Measurements from ENCODE around the gene MLLT11.
"Not testable (repeated sequence)": the region's sequence is repeated elsewhere in the genome, so short reads cannot be mapped to it uniquely, and the experiment has no call there.

Gene MLLT11

DNA sequence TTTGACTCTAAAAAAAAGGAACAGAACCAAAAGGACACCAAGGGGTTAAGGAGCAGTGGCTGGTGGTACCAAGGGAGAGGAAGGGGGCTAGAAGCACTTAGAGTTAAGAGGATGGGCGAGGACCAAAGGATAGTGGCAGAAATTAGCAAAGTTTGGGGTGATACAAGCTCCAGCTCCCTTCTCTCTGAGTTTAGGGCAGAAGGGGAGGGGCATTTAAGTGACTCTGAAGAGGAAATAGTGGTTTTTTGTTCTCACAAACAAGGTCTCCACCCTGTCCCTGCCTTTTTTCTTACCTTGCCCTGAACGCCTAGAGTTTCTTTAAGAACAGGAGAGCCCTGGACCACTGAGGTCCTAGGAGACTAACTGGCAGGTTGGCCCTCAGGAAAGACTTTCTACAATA is 4.0 kb upstream of the MLLT11 start:
- no peak for DNase-seq (ENCODE audit: low spot score)

DNA sequence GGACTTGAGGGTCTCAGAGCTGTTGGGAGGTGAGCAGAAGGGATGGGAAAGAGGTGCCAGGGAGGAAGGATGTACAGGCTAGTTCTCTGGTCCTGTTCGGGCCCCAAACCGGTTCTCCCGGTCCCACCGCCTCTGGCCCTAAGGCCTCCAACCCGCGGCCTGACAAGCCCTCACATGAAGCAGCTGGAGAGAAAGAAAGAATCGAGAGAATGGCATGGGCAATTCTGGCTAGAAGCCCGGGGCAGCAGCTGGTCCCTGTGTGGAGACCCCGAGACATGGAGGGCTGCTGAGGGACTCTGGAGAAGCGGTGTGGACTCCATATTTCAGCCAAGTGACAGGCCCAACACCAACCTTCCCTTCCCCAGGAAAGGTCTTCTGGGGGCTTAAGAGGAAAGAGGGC is 1.5 kb upstream of the MLLT11 start:
- no peak for DNase-seq (ENCODE audit: low spot score)

DNA sequence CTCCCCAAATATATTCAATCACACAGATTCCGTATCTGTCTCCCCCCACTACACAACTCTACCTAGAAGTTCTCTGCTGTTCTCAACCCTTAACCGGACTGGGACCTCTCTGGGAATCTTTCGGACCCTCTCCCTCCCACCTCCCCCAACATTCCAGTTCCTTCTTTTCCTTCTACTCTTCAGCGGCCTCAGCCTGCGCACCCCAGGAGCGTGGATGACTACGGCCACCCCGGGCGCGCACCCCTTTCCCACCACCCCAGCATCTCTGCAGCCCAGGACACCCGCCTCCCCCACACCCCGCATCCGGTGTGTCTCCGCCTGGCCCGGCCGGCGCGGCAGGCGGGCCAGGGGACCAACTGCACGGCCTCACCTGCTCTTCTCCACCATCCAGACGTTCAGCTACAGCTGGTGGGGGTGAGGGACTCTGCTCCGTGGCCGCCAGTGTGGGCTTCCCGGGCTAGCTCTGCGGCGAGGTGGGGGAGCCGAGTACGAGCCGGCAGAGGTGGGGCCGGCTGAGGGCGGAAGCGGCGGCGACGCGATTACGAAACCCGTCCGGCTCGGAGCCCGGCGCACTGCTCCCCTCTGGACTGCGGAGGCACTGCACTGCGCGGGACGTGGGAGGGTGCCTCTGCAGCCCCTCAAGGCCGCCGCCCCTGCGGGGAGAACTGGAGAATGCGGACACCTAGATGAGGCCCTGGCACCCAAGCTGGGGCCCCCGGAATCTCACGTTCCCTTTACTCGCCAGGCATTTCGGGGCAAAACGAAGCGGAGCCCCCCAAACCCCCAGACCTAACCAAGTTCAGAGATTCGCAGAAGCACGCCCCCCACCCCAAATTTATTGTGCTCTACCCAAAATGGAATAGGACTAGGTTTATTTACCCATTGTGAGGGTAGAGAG is 839 bp upstream of the MLLT11 start, which contains the start of gene CDC42SE1:
CDC42SE1 (minus strand) TSS at position 514 of the 898 bp plus-strand sequence. CDS start 3,892 bp downstream, outside the sequence.
- peak; percentile 70 for DNase-seq (ENCODE audit: low spot score)

DNA sequence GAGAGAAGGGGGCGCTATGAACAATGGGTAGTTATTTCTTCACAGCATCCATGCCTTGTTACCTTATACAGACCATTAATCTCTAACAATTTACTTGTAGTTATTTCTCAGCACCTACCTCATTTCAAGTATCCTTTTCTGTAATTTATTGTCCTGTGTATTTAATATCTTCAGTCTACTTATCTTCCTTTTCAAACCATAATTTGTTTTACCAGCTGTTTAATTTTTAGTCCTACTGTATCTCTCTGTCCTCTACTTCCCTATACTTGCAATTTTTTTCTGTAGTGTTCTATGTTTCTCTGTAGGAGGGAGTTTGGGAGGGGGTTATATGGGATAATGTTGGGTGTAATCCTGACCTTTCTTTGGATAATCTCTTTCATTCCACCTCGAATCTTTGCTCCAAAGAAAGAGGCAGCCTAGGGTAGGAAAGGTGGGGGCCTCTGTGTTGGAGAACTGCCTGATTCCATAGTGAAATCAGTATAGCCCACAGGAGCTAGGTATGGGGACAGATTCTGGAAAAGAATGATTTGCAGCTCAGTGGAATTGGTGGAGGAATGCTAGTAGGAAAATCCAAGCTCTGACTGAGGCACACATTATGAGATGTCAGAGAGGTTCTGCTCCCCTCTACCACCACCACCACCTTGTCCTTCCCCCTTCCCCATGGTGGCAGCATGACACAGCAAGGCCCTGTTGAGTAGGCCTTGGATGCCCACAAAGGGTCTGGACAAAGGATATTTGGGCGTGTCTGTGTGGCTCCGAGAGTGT is 642 bp downstream of the MLLT11 start:
- DNase-seq (ENCODE audit: low spot score): no peak

DNA sequence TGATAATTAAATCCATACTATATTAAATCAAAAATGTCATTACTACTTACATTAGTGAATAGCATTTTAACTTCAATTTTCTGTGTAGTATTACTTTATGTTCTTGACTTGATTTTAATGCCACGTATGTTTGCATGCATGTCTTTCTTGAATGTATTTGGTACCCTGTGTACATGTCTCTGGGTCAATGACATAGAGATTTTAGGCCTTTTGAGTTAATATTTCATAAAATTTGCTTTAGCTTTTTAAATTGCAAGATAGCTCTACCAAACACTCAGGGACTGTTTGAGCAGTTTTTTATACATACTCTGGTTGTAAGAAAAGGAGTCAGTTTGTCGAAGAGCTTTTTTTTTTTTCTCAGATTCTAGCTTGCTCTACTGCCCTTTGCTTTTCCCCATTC is 1.5 kb downstream of the MLLT11 start:
- DNase-seq (ENCODE audit: low spot score): no peak

DNA sequence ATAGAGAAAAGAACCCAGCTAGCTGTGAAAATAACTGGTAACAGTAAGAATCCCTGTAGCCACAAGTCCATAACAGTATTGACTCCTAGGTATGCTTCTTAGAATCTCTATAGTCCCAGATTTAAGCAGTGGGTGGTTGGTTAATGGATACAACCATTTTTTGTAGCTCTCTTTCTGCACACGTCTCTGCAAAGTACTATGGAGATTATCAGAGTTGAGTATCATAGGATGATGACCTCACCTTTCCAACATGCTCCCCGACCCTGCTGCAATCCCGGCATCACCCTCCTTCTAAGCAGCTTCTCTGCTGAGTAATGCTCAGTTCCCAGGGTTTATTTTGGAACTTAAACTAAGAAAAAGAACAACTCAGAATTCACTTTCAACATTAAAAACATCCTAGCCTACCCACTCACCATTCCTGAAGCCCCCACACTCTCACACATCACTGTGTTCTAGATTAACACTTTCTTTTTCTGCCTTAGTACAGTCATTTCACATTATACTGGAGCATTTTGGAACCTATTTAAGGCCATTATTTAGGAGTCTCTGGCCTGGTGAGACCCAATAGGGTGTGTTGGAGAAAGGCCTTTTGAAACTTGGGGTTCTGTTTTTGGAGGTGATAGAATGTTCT is 2.7 kb downstream of the MLLT11 start:
- DNase-seq (ENCODE audit: low spot score): no peak

DNA sequence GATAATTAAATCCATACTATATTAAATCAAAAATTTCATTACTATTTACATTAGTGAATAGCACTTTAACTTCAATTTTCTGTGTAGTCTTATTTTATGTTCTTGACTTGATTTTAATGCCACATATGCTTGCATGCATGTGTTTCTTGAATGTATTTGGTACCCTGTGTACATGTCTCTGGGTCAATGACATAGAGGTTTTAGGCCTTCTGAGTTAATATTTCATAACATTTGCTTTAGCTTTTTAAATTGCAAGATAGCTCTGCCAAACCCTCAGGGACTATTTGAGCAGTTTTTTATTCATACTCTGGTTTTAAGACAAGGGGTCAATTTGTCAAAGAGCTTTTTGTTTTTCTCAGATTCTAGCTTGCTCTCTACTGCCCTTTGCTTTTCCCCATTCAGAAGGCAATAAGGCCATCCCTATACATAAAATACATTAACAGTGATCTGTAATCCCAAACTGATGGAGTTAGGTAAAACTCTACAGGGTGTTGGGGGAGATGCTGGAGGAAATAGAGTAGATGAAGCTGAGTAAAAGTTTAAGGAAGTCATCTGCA is 5.0 kb downstream of the MLLT11 start:
- no peak for DNase-seq (ENCODE audit: low spot score)

DNA sequence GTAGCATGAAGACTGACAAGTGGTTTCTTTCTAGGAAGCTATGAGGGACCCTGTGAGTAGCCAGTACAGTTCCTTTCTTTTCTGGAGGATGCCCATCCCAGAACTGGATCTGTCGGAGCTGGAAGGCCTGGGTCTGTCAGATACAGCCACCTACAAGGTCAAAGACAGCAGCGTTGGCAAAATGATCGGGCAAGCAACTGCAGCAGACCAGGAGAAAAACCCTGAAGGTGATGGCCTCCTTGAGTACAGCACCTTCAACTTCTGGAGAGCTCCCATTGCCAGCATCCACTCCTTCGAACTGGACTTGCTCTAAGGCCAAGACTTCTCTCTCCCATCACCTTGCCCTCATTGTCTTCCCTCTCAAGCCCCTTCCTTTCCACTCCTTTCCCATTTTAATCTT is 7.0 kb downstream of the MLLT11 start:
- DNase-seq (ENCODE audit: low spot score): no peak

DNA sequence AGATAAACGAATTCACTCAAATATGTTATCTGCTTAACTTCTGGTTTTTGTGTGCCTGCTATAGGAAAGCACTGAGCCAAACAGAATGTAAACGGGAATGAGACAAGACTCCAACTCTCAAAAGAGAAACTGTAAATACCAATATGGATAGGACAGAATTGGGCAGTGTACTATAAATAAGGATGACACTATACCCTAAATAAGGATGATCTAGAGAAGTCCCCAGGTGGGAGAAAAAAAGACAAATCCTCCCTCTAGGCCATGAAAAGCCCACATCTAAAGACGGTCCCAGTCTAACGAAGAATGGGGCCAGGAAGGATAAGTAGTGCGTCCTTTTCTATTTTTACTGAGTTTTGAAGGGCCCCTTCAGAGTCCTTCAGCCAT is 8.9 kb downstream of the MLLT11 start:
- DNase-seq (ENCODE audit: low spot score): no peak

DNA sequence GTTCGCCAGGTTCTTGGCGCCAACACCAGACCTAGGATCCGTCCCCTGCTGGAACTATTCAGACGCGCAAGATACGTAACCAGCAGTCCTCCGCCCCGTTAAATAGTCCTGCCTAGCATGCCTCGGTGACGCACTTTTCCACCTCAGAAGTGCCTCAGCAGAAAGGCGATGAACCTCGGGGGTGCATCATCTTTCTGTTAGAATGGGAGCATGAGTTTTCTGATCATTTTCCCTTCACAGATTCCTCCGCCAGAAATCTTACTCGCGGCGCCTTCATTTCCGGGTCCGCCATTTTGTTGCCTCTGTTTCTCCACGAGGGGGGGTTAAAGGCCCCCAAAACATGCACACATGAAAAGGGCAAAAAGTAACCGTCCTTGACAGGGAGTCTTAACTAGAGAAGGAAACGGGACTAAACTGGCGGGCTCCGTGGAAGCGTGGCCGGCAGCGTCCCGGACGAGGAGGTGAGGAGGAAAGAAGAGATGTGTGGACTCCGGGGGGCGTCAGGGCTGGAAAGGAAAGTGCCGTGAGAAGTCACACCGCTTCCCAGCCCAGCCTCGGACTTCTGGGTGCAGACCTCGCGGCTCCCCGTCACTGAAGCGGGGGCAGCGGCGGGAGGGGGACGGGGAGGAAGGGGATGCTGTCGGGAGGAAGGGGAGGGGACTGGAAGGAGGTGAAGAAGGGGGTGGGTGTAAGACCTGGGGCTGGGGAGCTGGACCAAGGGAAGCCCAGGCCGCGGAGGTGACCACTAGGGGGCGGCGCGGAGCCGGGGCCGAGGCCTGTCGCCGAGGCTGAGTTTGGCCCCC is 10.5 kb downstream of the MLLT11 start, which contains the start of gene GABPB2:
GABPB2 (plus strand) TSS at position 288 of the 803 bp plus-strand sequence. CDS start 17,429 bp downstream, outside the sequence.
- peak; percentile 92 for DNase-seq (ENCODE audit: low spot score)

DNA sequence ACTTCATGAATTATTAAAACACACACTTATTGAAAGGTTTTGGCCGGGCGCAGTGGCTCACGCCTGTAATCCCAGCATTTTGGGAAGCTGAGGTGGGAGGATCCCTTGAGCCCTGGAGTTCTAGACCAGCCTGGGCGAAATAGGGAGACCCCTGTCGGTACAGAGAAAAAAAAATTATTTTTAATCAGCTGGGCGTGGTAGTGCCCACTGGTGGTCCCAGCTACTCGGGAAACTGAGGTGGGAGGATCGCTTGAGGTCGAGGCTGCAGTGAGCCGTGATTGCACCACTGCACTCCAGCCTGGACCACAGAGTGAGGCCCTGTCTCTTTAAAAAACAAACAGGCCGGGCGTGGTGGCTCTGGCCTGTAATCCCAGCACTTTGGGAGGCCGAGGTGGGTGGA is 12.0 kb downstream of the MLLT11 start:
- no peak for DNase-seq (ENCODE audit: low spot score)

DNA sequence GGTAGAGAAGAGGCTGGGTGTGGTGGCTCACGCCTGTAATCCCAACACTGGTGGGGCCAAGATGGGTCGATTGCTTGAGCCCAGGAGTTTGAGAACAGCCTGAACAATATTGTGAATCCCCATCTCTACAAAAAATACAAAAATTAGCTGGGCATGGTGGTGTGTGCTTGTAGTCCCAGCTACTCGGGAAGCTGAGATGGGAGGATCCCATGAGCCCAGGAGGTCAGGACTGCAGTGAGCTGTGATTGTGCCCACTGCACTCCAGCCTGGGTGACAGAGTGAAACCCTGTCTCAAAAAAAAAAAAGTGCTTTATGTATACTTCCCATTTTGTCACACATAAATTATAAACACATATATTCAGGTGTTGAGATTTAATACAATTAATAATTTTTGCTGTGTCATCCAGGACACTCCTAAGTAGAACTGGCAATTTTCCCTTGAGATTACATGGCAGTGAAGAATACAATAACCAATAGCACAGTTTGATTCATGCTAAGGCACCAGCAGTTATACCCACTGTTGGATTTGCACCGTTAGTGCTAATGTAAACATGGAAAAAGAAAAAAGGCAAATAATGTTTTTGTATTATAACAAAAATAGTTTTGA is 25.9 kb downstream of the MLLT11 start:
- DNase-seq (ENCODE audit: low spot score): no peak

DNA sequence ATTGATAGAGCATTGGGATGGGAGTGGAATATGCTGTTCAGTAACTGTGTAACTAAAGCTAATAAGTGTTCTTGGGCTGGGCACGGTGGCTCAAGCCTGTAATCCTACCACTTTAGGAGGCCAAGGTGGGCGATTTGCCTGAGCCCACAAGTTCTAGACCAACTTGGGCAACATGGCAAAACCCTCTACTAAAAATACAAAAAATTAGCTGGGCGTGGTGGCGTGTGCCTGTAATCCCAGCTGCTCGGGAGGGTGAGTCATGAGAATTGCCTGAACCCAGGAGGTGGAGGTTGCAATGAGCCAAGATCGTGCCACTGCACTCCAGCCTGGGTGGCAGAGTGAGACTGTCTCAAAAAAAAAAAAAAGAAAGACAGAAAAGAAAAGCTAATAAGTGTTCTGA is 37.2 kb downstream of the MLLT11 start:
- not testable (repeated sequence) for DNase-seq (ENCODE audit: low spot score)

DNA sequence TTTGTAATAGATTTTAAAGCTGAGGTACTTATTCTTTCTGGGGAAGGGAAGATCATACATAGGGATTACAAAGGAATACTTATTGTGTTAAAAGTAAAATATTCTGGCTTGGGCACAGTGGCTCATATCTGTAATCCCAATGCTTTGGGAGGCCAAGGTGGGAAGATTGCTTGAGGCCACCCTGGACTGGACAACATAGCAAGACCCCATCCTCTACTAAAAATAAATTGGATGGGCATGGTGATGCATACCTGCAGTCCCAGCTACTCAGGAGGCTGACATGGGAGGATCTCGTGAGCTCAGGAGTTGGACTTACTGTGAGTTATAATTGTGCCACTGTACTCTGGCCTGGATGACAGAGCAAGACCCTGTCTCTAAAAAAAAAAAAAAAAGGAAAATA is 37.9 kb downstream of the MLLT11 start:
- no peak for DNase-seq (ENCODE audit: low spot score)

DNA sequence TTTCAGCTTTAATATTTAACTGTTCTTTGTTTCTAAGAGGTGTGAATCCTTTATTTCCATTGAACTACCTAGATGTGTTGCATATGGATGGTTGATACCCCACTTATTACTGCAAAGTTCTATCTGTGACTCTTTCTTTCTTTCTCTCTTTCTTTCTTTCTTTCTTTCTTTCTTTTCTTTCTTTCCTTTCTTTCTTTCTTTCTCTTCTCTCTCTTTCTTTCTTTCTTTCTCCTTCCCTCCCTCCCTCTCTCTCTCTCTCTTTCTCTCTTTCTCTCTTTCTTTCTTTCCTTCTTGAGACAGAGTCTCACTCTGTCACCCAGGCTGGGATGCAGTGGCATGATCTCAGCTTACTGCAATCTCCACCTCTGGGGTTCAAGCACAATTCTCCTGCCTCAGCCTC is 44.4 kb downstream of the MLLT11 start:
- DNase-seq (ENCODE audit: low spot score): no peak

DNA sequence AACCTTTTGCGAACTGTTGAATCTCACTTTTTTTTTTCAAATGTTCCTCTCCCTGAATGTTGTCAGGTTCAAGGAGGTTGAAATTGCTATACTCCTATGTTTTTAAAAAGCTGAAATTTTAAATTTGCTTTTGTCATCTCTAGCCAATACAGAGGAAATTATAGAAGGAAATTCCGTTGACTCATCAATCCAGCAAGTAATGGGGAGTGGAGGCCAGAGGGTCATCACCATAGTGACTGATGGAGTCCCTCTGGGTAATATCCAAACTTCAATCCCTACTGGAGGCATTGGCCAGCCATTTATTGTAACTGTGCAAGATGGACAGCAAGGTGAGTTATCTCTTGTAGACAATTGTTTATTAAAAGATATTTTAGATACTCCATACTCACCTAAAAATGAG is 46.7 kb downstream of the MLLT11 start:
- DNase-seq (ENCODE audit: low spot score): no peak

DNA sequence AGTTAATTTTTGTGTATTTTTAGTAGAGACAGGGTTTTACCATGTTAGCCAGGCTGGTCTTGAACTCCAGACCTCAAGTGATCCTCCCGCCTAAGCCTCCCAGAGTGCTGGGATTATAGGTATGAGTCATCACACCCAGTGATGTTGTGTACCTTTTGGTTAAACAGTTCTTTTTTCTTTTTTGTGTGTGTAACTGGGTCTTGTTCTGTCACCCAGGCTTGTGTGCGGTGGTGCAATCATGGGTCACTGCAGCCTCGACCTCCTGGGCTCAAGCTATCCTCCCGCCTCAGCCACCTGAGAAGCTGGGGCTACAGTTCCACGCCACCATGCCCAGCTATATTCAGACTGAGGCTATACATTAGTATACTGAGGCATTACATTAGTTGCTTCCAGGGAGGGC is 48.1 kb downstream of the MLLT11 start:
- no peak for DNase-seq (ENCODE audit: low spot score)

DNA sequence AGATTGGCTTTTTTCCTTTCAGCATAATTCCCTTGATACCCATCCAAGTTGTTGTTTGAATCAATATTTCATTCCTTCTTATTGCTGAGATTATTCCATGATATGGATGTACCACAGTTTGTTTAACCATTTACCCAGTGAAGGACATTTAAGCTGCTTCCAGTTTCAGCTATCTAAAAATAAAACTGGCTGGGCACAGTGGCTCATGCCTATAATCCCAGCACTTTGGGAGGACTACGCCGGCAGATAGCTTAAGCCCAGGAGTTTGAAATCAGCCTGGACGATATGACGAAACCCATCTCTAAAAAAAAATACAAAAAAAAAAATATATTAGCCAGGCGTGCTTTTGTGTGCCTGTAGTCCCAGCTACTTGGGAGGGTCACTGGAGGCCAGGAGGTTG is 53.7 kb downstream of the MLLT11 start:
- no peak for DNase-seq (ENCODE audit: low spot score)
